HCT116 (cell line): ENCODE results near the gene LRP1B. TPM values are rescaled to one million over a fixed set of nuclear protein-coding genes. Genes with fewer than 3 reads are reported as not detected.

ENCODE experiments used
- ATAC-seq: fragments of 200-7000 bp; cut with Tn5 transposase; 2 replicates; pipeline ENCODE4 v1.9.1; 2020; ENCODE audit warnings: mild to moderate bottlenecking, moderate library complexity
- BruUV-seq: library from RNA; stranded (reverse); fragments of 400-500 nt; replicated peaks from 2 replicates; lab custom pipeline; 2021; lab: Mats Ljungman, UMichigan
- CTCF ChIA-PET: fragments of 300-600 bp; sonication (Branson Sonifier 250); formaldehyde crosslinking; loops from one replicate; lab custom pipeline; 2021; ENCODE audit warnings: antibody characterized with exemption; lab: Charles Lee
- POLR2A ChIA-PET: fragments of 300-600, 350-600 bp; sonication (Branson Sonifier 250); formaldehyde crosslinking; loops from one replicate; lab custom pipeline; 2021; ENCODE audit warnings: antibody characterized with exemption; lab: Charles Lee
- RAD21 ChIA-PET, 2 experiments: fragments of 300-600 bp; sonication (Branson Sonifier 250); formaldehyde crosslinking; loops; one replicate each; lab custom pipeline; 2023; ENCODE audit warnings: low total read pairs in 2 of 2; ENCODE audit not compliant: uncharacterized antibody in 2 of 2, unreplicated experiment in 2 of 2, low non-redundant PET in 1 of 2; lab: Charles Lee
- DNase-seq: peaks from one replicate; pipeline ENCODE4 v3.0.0-alpha.2; 2010; ENCODE audit warnings: low read depth, low spot score
- H2AFZ ChIP-seq: fragments of 200-600 bp; shearing (Covaris generic), sonication (generic); 2 replicates; pipeline ENCODE4 v1.6.1; 2017; ENCODE audit warnings: low read depth, mixed run types, mixed read lengths, antibody characterized with exemption, low read length; ENCODE audit not compliant: poor library complexity, severe bottlenecking
- H3K27ac ChIP-seq: 2 replicates; pipeline ENCODE4 v1.5.1; 2012; ENCODE audit warnings: low read depth, low read length
- H3K27me3 ChIP-seq: fragments of 200-600 bp; sonication (generic); 2 replicates; pipeline ENCODE4 v1.6.1; 2016; ENCODE audit warnings: mixed run types, low read length, mixed read lengths; ENCODE audit not compliant: insufficient read depth
- H3K36me3 ChIP-seq, 2 experiments: fragments of 200-500 bp in 1 of 2; fragments of 200-600 bp in 1 of 2; sonication (Bioruptor generic) in 1 of 2; sonication (generic) in 1 of 2; 2 replicates each; pipeline versions ENCODE4 v1.5.1 to v1.6.1; 2014 to 2016; ENCODE audit warnings: low read length in 2 of 2, inconsistent platforms in 1 of 2, mixed read lengths in 1 of 2, mixed run types in 1 of 2; ENCODE audit not compliant: insufficient read depth in 2 of 2, control insufficient read depth in 1 of 2
- H3K4me1 ChIP-seq, 2 experiments: fragments of 200-600 bp in 1 of 2; sonication (generic) in 1 of 2; 2 replicates each; pipeline versions ENCODE4 v1.5.1 to v1.6.1; 2012 to 2017; ENCODE audit warnings: low read length in 2 of 2, inconsistent platforms in 1 of 2, mild to moderate bottlenecking in 1 of 2, mixed read lengths in 1 of 2, mixed run types in 1 of 2, moderate library complexity in 1 of 2; ENCODE audit not compliant: insufficient read depth in 2 of 2, control insufficient read depth in 1 of 2
- H3K4me2 ChIP-seq: fragments of 200-600 bp; sonication (generic); 2 replicates; pipeline ENCODE4 v1.6.1; 2017; ENCODE audit warnings: mixed run types, low read length, mixed read lengths
- H3K4me3 ChIP-seq, 2 experiments: fragments of 200-600 bp in 1 of 2; sonication (generic) in 1 of 2; replicated peaks in 1 of 2; 2 replicates each; pipeline ENCODE4 v1.5.1; 2011 to 2016; ENCODE audit warnings: low read length in 2 of 2, control low read depth in 1 of 2, low read depth in 1 of 2, mild to moderate bottlenecking in 1 of 2, mixed read lengths in 1 of 2, mixed run types in 1 of 2
- H3K79me2 ChIP-seq: fragments of 200-600 bp; sonication (generic); 2 replicates; pipeline ENCODE4 v1.6.1; 2017; ENCODE audit warnings: mild to moderate bottlenecking, mixed run types, low read length, moderate library complexity, mixed read lengths; ENCODE audit not compliant: insufficient read depth
- H3K9ac ChIP-seq: fragments of 200-600 bp; sonication (generic); 2 replicates; pipeline ENCODE4 v1.6.1; 2016; ENCODE audit warnings: low read length, mixed read lengths
- H3K9me2 ChIP-seq: fragments of 200-600 bp; sonication (generic), shearing (Covaris generic); 2 replicates; pipeline ENCODE4 v1.6.1; 2017; ENCODE audit warnings: mixed run types, mild to moderate bottlenecking, moderate library complexity; ENCODE audit not compliant: insufficient read depth
- H3K9me3 ChIP-seq, 2 experiments: fragments of 200-500 bp in 1 of 2; fragments of 200-600 bp in 1 of 2; sonication (Bioruptor generic) in 1 of 2; sonication (generic) in 1 of 2; 2 replicates each; pipeline ENCODE4 v1.6.1; 2014 to 2017; ENCODE audit warnings: low read length in 2 of 2, mixed read lengths in 2 of 2, inconsistent platforms in 1 of 2, low read depth in 1 of 2, mild to moderate bottlenecking in 1 of 2, mixed run types in 1 of 2, moderate library complexity in 1 of 2; ENCODE audit not compliant: control insufficient read depth in 1 of 2, insufficient read depth in 1 of 2
- H4K20me1 ChIP-seq: fragments of 200-600 bp; sonication (generic), shearing (Covaris generic); 2 replicates; pipeline ENCODE4 v1.6.1; 2017; ENCODE audit warnings: mixed run types, mild to moderate bottlenecking, moderate library complexity; ENCODE audit not compliant: insufficient read depth
- ATF3 ChIP-seq: IDR thresholded peaks from 2 replicates; pipeline ENCODE4 v1.6.1; 2012
- CBX3 ChIP-seq: IDR thresholded peaks from 2 replicates; pipeline ENCODE4 v1.6.1; 2012; ENCODE audit warnings: low read depth
- CEBPB ChIP-seq: IDR thresholded peaks from 2 replicates; pipeline ENCODE4 v1.6.1; 2012; ENCODE audit warnings: low read depth
- CTCF ChIP-seq, 3 experiments: fragments of 200-600 bp in 1 of 3; sonication (generic) in 1 of 3; IDR thresholded peaks in 2 of 3; conservative IDR thresholded peaks in 1 of 3; 2 replicates each; pipeline ENCODE4 v1.5.1; 2012 to 2017; ENCODE audit warnings: low read depth in 2 of 3, low read length in 2 of 3, antibody characterized with exemption in 1 of 3, borderline replicate concordance in 1 of 3, control low read depth in 1 of 3, mild to moderate bottlenecking in 1 of 3, mixed read lengths in 1 of 3, mixed run types in 1 of 3, moderate library complexity in 1 of 3; ENCODE audit not compliant: insufficient read depth in 1 of 3
- ELF1 ChIP-seq: IDR thresholded peaks from 2 replicates; pipeline ENCODE4 v1.6.1; 2012; ENCODE audit warnings: low read depth, borderline replicate concordance
- EZH2 ChIP-seq: fragments of 200-600 bp; sonication (generic); IDR thresholded peaks from 2 replicates; pipeline ENCODE4 v1.6.1; 2017; ENCODE audit warnings: antibody characterized with exemption, mixed run types
- EZH2phosphoT487 ChIP-seq: fragments of 200-600 bp; IDR thresholded peaks from 2 replicates; pipeline ENCODE4 v1.6.1; 2018; ENCODE audit warnings: antibody characterized with exemption, borderline replicate concordance
- FOSL1 ChIP-seq: IDR thresholded peaks from 2 replicates; pipeline ENCODE4 v1.6.1; 2012; ENCODE audit warnings: low read depth
- JUND ChIP-seq: IDR thresholded peaks from 2 replicates; pipeline ENCODE4 v1.6.1; 2012
- MAX ChIP-seq: IDR thresholded peaks from 2 replicates; pipeline ENCODE4 v1.6.1; 2012
- POLR2A ChIP-seq: IDR thresholded peaks from 2 replicates; pipeline ENCODE4 v1.7.0; 2011; ENCODE audit warnings: borderline replicate concordance; ENCODE audit not compliant: insufficient read depth, insufficient read length; ENCODE audit errors: extremely low read depth
- POLR2AphosphoS5 ChIP-seq: IDR thresholded peaks from 2 replicates; pipeline ENCODE4 v1.6.1; 2011; ENCODE audit warnings: mild to moderate bottlenecking, low read depth, low read length, moderate library complexity
- RAD21 ChIP-seq: IDR thresholded peaks from 2 replicates; pipeline ENCODE4 v1.6.1; 2012; ENCODE audit warnings: low read depth, mild to moderate bottlenecking
- SIN3A ChIP-seq: IDR thresholded peaks from 2 replicates; pipeline ENCODE4 v1.6.1; 2012; ENCODE audit warnings: low read depth
- SP1 ChIP-seq: IDR thresholded peaks from 2 replicates; pipeline ENCODE4 v1.6.1; 2012; ENCODE audit warnings: low read depth
- SRF ChIP-seq: IDR thresholded peaks from 2 replicates; pipeline ENCODE4 v1.6.1; 2012; ENCODE audit warnings: low read depth
- TCF7L2 ChIP-seq: IDR thresholded peaks from 2 replicates; pipeline ENCODE4 v1.7.0; 2011; ENCODE audit warnings: borderline replicate concordance, inconsistent platforms; ENCODE audit not compliant: insufficient read depth, insufficient read length; ENCODE audit errors: extremely low read depth
- YY1 ChIP-seq: IDR thresholded peaks from 2 replicates; pipeline ENCODE4 v1.6.1; 2011; ENCODE audit warnings: low read length, low read depth, moderate library complexity, mild to moderate bottlenecking; ENCODE audit not compliant: insufficient replicate concordance; ENCODE audit errors: extremely low read depth
- ZFX ChIP-seq: fragments of 450-650 bp; IDR thresholded peaks from 2 replicates; pipeline ENCODE4 v1.6.1; 2017
- ZNF274 ChIP-seq: fragments of 200-500 bp; sonication (Bioruptor generic); IDR thresholded peaks from 2 replicates; pipeline ENCODE4 v1.6.1; 2014; ENCODE audit warnings: mild to moderate bottlenecking, low read depth, low read length, inconsistent platforms
- intact Hi-C: fragments of 100-400 bp; cut with micrococcal nuclease; formaldehyde crosslinking; loops from 2 replicates; pipeline ENCODE4 v1.10.0; 2022
- total RNA-seq: library from RNA; stranded (reverse); gene quantifications from one replicate; pipeline ENCODE4 v1.2.1, GENCODE V29; 2021; ENCODE audit not compliant: unreplicated experiment

Gene LRP1B
- total RNA-seq, 1 experiment from 2014 or later = 0.34 TPM

DNA sequence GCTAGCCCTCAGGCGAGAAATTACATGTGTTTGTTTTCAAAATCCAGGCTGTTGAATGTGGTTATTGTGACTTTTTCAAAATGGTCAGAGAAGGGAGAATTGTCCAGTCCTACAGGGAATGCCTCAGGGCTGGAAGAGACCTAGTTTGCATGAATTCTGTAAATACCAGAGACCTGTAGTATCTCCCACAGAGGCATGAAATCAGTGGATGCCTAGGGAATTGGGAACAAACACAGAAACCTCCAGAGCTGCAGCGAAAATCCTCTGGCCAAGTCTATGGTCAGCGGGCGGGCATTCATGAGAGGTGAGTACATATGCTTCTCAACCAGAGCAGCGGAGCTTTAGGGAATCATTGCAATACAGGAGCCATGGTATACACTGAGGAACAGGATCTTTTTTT lies 1754.1 kb downstream of the LRP1B start:
- no peaks in the 10 kb centered on the region for H3K9me2 ChIP-seq
- TF ChIP-seq JUND (no peak), ELF1 (no peak)
- no peak overlapping the region for H3K4me2 ChIP-seq
- intact Hi-C loops = no loop called here
- H3K27ac ChIP-seq = no peak overlapping the region
- no peaks in the 10 kb centered on the region for H4K20me1 ChIP-seq
- H3K27me3 ChIP-seq = no peaks in the 10 kb centered on the region
- RAD21 ChIA-PET = no interaction called here
- H3K4me3 ChIP-seq = no peak overlapping the region
- no peak for DNase-seq
- no peaks in the 10 kb centered on the region for H3K9me3 ChIP-seq
- H3K36me3 ChIP-seq = no peaks in the 10 kb centered on the region
- no peaks in the 10 kb centered on the region for H3K79me2 ChIP-seq
- H2AFZ ChIP-seq = no peak overlapping the region
- no peaks in the 10 kb centered on the region for H3K4me1 ChIP-seq
- no TSS peak for BruUV-seq
- CTCF ChIA-PET = no interaction called here
- ATAC-seq = no peak
- POLR2A ChIA-PET = no interaction called here
- no peak overlapping the region for H3K9ac ChIP-seq

DNA sequence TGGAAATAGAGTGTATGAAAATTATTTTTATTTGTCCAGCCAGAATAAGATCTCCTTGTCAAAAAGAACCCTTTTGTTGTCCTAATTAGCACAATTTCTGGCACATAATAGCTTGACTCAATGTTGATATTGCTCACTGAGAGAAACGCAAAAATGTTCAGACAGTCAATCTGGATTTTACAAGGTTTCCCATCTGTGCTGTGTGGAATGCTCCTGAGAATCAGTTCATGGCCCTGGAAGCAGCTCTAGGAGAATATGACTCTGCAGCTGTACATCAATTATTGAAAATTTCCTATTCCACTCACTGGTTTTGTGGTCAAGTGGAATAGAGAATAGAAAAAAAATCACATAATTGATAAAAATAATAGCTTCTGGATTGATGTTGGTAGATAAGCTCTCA lies 1767.7 kb downstream of the LRP1B start:
- no peak for TF ChIP-seq POLR2AphosphoS5
- no peak for TF ChIP-seq RAD21
- TF ChIP-seq SIN3A = no peak
- TF ChIP-seq SRF = no peak
- no peak for TF ChIP-seq EZH2
- TF ChIP-seq POLR2A = no peak
- no peak for TF ChIP-seq CEBPB
- TF ChIP-seq MAX = no peak
- TF ChIP-seq ATF3 = no peak
- no peak for TF ChIP-seq JUND
- TF ChIP-seq ZNF274 = no peak
- TF ChIP-seq YY1 = no peak
- TF ChIP-seq EZH2phosphoT487 = no peak
- no peak for TF ChIP-seq CTCF (IDR thresholded peaks at IDR 0.05 in 2 of 3, conservative IDR thresholded peaks at IDR 0.05 in 1 of 3; ENCODE audit: borderline replicate concordance in 1 of 3, insufficient read depth in 1 of 3, low read depth in 2 of 3, low read length in 2 of 3)
- TF ChIP-seq SP1 = no peak
- no peak for TF ChIP-seq FOSL1
- TF ChIP-seq TCF7L2 = no peak
- TF ChIP-seq CBX3 = no peak
- no peak for TF ChIP-seq ZFX
- TF ChIP-seq ELF1 = no peak

More for the DNA sequence above, 1767.7 kb downstream of the LRP1B start:
- no peak overlapping the region for H3K9ac ChIP-seq
- ChIA-PET CTCF (no interaction called here), POLR2A (no interaction called here), RAD21 (no interaction called here)
- no peak overlapping the region for H3K4me3 ChIP-seq
- H3K79me2 ChIP-seq = no peaks in the 10 kb centered on the region
- no peaks in the 10 kb centered on the region for H3K36me3 ChIP-seq
- H4K20me1 ChIP-seq = no peaks in the 10 kb centered on the region
- no peaks in the 10 kb centered on the region for H3K4me1 ChIP-seq
- H3K9me3 ChIP-seq = no peaks in the 10 kb centered on the region
- H3K4me2 ChIP-seq = no peak overlapping the region
- intact Hi-C loops = no loop called here
- BruUV-seq = no TSS peak
- no peak overlapping the region for H2AFZ ChIP-seq
- DNase-seq = no peak
- ATAC-seq = no peak
- no peaks in the 10 kb centered on the region for H3K27me3 ChIP-seq
- H3K9me2 ChIP-seq = no peaks in the 10 kb centered on the region
- no peak overlapping the region for H3K27ac ChIP-seq
